RWPE1 (cell line): Measurements from ENCODE around the gene HOXD12.

ENCODE experiments used
- CTCF ChIA-PET: fragments of 350-600 bp; sonication (Branson Sonifier 250); formaldehyde crosslinking; extraction: SDS; loops from one replicate; lab custom pipeline; 2021; lab: Yijun Ruan, JAX
- POLR2A ChIA-PET: fragments of 400-600 bp; formaldehyde crosslinking; extraction: SDS; loops from one replicate; lab custom pipeline; 2020; ENCODE audit warnings: antibody characterized with exemption; ENCODE audit not compliant: low non-redundant PET; lab: Yijun Ruan, JAX
- DNase-seq: peaks from one replicate; pipeline ENCODE4 v3.0.0; 2012; ENCODE audit warnings: low spot score
- H3K27ac ChIP-seq: fragments of 450-650 bp; 2 replicates; pipeline ENCODE4 v1.5.1; 2017
- CTCF ChIP-seq: fragments of 450-650 bp; conservative IDR thresholded peaks from 2 replicates; pipeline ENCODE4 v1.5.1; 2017; ENCODE audit warnings: low read depth, mild to moderate bottlenecking

HOXD12 gene

GRCh38 chr2:176076063-176076462, 23.5 kb upstream of the HOXD12 start:
- TF ChIP-seq CTCF: no peak
- DNase-seq: no peak
- ChIA-PET POLR2A (no interaction called here), CTCF (no interaction called here)
- H3K27ac ChIP-seq: no peak overlapping the region

DNA sequence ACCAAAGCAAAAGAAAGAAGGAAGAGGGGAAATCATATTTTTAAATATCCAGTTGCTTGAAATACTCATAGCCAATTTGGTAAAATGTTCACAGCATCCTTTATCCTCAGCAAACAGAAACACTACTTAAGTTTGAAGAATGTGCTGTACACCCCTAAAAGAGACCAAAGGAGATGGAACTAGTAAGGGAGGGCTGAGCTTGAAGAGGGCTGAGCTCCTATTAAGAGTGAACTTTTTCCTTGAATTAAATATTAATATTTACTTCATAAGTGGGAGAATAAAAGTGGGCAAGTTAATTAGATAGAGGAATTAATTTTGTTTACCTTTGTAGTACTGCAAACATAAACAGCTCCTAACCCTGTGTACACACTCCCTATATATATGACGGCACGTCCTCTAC, 22.8 kb upstream of the HOXD12 start:
- DNase-seq: no peak
- ChIA-PET CTCF (no interaction called here), POLR2A (no interaction called here)
- H3K27ac ChIP-seq: no peak overlapping the region
- no peak for TF ChIP-seq CTCF

DNA sequence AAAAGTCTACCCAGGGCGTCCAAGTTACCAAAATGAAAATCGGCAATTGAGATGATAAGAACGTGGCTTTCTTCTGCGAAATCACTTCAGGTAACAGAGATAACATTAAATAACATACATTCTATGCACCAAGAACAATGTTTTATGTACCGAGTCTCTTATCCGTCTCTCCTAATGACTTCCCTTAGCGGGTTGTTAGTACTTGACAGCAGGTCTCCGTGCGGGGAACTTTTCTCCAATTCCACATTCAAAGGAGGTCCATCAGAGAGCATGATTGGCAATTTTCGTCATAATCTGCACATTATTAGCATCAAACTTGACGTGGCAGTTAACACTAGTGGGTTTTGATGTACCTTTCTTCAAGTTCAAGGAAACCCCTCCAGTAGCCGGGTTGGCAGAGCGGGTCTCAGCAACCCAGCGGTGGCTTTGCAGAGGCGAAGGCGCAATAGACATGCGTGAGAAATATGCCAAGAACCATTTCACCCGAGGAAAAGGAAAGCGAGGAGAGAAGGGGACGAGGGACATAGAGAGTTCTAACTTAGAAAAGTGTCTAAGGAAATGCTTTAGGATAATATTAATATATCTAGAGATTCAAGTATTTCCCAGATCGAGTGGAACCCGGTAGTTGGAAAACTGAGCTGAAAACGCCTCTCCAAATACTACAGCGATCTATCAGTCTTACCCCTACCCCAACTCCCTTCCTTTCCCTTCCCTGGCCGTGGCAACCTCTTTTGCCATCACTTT, 20.9 kb upstream of the HOXD12 start:
- ChIA-PET POLR2A (no interaction called here), CTCF (interaction anchor here (0.5 to 2.0 kb wide), 10 partner anchors 18 to 713 kb away, joined by 3 to 16 read pairs (median 4); no protein-coding TSS in a partner anchor)
- no peak for DNase-seq
- no peak for TF ChIP-seq CTCF
- no peak overlapping the region for H3K27ac ChIP-seq

DNA sequence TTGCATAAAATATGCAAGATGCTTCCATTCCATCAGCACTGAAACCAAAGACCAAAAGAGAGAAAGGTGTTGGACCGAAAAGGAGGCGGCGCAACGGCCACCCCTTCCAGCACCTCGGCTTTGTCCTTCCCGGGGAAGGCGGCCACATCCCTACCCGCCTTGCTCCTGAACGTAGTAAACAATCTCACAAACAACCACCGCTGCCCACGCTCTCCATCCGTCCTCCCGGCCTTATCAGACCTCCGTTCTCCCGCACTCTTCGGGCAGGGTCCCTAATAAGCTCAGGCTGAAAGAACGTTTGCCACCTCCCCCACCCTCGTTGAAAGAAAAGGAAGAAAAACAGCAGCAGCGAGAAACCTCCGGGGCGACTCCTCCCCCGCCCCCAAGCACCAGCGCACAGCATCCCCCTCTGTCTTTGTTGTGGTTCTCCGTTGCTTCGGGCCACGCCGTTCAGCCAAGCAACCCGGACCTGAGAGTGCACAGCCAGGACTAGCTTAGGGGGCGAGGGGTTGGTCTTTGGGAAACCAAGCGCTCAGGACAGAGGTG, 20.2 kb upstream of the HOXD12 start:
- POLR2A ChIA-PET: no interaction called here
- no peak for DNase-seq
- CTCF ChIA-PET: interaction anchor here (0.6 to 2.0 kb wide), 12 partner anchors 10 to 984 kb away, joined by 3 to 16 read pairs (median 4); no protein-coding TSS in a partner anchor
- no peak for TF ChIP-seq CTCF
- H3K27ac ChIP-seq: no peak overlapping the region

DNA sequence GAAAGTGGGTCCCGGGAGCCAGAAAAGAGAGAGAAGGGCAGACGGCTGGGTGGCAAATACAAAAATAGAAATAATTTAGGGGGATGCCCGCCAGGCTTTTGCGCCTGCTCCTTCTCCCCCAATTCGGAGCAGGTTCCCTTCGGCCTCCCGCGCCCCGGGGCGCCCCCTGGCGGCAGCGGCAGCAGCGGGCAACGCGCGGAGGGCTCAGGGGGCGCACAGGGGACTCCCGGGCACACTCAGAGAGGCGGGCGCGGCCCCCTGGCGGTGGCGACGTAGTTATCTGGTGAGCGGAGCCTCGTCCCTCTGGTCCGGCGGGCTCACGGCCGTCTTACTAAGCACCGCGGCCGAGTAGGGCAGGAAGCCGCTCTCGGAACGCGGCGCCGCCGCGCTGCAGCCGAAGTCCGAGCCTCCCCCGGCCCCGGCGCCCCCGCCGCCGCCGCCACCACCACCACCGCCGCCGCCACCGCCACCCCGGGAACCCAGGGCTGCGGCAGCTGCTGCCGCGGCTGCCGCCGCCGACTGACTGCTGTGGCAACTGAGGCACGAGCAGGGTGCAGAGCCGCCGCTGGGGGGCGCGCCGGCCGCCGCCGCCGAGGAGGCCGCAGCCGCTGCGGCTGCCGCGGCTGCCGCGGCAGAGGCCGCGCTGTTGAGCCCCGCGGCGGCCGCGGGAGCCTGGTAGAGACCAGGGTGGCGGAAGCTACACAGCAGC, 19.6 kb upstream of the HOXD12 start:
- peak; percentile 59 for DNase-seq
- ChIA-PET POLR2A (no interaction called here), CTCF (interaction anchor here (0.6 to 2.0 kb wide), 10 partner anchors 9 to 1120 kb away, joined by 3 to 16 read pairs (median 3); no protein-coding TSS in a partner anchor)
- no peak overlapping the region for H3K27ac ChIP-seq
- peak; percentile 75 for TF ChIP-seq CTCF

DNA sequence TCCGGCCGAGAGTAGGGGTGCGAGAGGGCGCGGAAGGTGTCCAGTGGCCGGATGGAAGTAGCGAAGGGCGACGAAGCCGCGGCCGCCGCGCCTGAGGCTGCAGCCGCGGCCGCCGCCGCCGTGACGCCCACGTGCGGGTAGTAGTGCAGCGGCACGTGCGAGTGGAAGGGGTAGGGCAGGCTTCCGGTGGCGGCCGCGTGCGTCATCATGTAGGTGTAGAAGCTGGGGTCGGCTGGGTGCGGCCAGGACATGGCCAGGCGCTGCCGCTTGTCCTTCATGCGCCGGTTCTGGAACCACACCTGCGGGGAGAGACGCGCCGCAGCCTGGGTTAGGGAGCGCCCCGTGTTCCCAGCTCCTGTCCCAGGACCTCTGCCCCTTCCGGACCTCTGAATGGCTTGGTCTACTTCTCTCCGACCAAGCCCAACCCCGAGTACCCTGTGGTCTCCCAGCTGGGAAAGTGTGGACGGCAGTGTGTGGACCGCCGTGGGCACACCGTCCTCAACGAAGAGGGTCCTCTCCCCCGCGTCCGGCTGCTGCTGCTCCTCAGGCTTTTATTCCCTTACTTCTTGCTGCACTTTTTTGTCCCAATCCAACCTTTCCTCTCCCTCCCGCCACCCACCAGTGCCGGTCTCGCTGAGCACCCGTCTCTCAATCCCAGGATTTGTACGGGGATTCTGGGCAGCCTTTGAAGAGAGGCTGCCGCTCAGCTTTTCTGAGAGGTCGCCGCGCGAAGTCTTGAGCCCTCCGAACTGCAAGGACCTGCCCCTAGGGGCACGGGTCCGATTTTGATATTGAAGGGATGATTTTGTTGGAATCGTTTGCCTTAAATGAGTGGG, 18.8 kb upstream of the HOXD12 start:
- no peak for TF ChIP-seq CTCF
- ChIA-PET CTCF (interaction anchor here (0.6 to 2.0 kb wide), 7 partner anchors 16 to 1119 kb away, joined by 3 to 16 read pairs (median 4); no protein-coding TSS in a partner anchor), POLR2A (no interaction called here)
- no peak overlapping the region for H3K27ac ChIP-seq
- peak; percentile 43 for DNase-seq
